Measurements from ENCODE around the gene ALDH3B1.

ALDH3B1 gene

GRCh38 chr11:68076371-68077042, 66.4 kb downstream of the ALDH3B1 start:
- no peak for DNase-seq

DNA sequence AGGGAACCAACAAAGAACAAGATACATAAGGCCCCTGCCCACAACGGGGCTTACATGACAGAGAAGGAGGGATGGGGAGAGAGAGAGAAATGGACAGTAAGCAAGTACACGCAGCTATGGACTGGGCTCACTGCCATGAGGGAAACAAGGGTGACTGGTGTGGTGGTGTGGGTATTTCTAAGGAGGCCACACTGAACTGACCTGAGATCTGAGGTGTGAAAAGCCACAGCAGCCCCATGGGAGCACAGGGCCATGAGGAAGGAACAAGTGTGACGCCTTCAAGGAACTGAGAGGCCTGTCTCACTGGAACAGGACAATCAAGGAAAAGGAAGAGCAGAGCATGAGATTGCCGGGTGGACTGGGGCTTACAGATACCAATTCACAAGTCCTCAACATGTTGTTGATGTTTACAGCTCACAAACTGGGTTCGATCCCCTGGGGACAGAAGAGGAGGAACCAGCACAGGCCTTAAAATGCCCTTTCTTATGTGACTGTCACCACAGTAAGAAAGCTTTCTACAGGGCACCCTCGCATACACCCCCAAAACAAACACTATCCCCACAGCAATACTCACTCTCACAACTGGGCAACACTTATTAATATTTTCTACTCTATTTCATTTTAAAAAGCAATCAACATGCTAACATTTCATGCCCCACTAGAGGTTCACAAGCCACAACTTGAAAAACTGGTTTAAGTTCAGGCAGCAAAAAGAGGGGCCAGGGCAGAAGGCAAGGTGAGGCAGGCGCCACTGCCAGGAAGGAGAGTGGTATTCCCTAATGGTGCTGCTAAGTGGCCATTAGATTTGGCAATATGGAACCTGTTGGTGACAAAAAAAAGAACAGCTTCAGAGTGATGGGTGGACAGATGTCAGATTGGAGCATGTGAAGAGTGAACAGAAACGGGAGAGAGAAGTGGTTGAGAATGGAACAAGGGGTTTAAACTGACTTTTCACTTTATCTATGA, 67.8 kb downstream of the ALDH3B1 start:
- no peak for DNase-seq
